CD4-positive, alpha-beta T cell treated with Interleukin-15 for 4 hours (primary cell): Measurements from ENCODE around the gene NDUFA8.

ENCODE experiments used
- DNase-seq: peaks from one replicate; pipeline ENCODE4 v3.0.0-alpha.2; 2020; ENCODE audit warnings: low spot score

NDUFA8 gene

DNA sequence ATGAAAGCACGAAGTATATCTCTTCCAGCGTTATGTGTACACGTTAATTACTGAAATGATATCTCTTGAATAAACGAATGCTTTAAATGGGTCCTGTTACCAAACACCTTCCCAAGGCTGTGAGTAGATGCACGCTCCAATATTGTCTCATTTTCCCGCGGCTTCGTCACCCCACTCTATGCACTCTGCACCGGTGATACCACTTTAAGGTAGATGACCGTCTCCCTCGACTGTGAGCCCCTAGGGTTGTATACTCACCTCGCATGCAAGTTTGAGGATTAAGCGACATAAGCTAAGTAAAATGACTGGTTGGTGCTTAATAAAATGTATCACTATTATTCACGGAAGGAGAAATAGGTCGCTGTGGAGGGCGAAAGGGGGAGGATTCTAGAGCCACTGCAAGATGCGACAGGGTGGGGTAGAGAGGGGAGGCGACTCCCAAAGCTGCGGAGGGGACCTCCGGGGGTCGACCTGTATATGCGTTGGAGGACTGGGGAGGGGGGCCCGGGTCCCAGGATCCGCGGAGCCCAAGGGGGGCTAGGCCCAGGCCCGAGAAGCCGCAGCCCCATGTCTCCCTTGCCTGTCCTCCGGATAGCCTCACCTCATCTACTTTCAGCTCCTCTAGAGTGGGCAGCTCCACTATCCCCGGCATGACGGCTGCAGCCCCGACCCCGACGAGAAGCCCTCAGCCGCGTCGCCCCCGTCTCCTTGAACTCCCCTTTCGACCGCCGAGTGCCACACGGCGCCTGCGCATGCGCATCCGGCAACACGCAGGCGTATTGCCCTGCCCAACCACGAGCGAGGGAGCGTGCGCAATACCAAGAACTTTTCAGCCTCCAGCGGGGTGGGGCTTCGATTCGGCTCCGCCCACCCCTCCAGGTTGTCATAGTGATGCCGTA is at the start of gene NDUFA8, which contains the start of gene MORN5:
NDUFA8 (minus strand) TSS at position 754 of the 899 bp plus-strand sequence; CDS start at position 652, 102 bp downstream.
MORN5 (plus strand) TSS at position 883 of the 899 bp plus-strand sequence. CDS start 65 bp downstream, outside the sequence.
- DNase-seq, result peak; percentile 96

DNA sequence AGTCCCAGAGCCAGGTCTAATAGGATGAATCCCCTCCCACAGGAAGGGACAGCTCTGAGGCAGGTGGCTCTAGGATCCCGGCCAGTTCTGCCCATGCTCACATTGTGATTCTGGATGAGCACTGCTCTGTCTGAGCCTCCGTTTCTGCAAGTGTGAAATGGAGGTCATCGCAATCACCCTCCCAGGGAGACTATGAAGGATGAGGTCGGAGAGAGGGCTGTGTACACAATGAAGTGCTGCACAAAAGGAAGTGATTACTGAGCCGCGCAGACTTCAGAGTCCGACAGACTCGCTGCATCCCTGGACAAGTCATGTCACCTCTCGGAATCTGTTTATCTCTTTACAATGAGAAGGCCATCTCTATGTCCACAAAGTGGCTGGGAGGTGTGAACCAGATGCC is 47.5 kb upstream of the NDUFA8 start:
- DNase-seq, result no peak

- no peak for DNase-seq
Observed at GRCh38 chr9:122206118-122207046, 46.8 kb upstream of the NDUFA8 start.

- no peak for DNase-seq
Observed at GRCh38 chr9:122205176-122205575, 45.6 kb upstream of the NDUFA8 start.

DNA sequence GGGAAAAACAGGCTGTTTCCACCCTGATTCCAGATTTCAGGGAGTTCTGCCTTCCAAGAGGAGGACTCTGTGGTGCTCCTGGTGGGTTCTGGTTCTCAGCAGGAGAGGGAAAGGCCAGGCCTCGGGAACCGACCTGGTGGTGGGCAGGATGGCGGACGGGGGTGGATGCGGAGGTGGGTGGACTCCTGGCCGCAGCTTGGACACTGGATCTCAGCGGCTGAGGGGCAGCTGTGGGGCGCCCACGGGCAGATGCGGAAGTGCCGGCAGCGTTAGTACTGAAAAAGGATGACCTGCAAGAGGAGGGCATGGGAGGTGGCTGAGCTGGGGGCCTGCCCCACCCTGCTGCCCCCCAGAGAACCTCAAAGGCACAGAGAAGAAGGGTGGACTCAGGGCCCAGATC is 44.9 kb upstream of the NDUFA8 start:
- DNase-seq, result no peak

DNA sequence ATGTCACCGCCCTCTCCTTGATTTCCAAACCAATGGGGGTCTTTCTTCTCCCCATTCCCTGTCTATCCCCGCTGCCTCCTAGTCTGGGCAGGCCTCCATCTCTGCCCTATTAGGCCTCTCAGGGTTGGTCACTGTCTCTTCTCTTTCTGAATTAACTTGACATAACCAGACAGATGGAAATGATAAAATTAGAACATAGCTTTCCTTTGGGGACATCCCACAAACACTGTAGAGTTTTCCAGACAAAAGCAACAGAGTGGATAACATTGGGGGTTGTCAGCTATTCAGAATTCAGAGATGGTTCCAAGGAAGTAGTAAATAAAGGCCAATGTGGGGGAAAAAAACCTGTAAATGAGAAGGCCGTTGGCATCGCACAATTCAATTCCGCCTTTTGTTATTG is 44.5 kb upstream of the NDUFA8 start:
- DNase-seq, result no peak

DNA sequence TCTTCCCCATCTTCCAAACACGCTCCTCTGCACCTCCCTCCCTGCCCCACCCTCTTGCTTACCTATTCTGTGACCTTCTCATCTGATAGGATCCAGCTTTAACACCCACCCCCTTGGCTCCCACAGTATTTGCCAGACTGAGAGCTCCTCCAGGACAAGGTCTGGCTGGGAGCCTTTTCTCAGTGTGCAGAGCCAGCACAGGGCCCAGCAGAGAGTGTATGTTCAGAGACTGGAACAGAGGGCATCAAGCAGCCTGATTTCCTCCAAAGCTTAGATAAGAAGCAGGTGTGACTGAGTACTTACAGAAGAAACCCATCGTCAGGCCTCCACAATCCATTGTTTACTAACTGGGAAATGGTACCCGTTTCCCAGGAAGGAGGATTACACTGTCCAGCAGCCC is 42.5 kb upstream of the NDUFA8 start:
- DNase-seq, result no peak

DNA sequence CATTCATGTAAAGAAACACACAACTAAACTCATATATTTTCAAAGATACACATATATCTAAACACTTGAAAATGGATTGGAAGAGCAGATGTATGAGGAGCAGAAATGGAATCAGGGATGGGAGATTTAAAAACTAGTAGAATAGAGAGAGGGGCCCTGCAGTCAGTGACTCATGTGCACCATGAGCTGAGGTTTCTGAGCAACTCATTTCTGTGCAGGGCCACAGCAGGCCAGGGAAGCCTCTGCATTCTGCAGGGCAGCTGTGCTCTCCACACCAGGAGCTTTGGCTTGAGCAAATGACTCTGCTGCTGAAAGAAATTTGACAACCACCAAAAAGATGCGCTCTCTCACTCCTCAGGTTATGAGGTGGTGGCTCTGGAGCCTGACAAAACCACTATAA is 42.1 kb upstream of the NDUFA8 start:
- DNase-seq, result no peak

DNA sequence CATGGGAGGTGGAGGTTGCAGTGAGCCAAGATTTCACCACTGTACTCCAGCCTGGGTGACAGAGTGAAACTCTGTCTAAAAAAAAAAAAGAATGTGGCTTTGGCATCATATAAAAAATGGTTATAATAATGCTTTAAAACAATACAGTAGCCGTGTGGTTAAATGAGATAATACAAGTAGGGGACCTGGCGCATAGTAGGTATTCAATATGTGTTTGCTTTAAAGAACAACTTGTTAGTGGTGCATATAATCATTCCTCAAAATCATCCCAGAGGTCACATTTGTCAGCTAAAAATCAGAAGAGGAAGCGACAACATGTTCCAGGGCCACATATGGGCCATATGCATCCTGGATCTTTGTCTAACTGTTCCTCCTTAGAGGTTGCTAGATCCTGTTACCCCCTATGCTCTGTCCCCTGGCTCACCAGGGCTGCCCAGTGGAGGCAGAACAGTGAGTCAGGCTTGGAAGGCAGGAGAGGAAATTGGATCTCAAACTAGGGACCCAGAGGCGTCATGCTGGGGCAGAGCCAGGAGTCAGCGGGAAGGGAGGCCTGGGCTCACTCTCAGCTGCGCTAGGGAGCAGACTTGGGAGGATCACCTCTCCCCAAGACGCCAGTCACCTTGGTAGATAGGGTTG is 41.5 kb upstream of the NDUFA8 start:
- no peak for DNase-seq

GRCh38 chr9:122197882-122198281 is 38.3 kb upstream of the NDUFA8 start:
- DNase-seq, result no peak

GRCh38 chr9:122197426-122197825 is 37.8 kb upstream of the NDUFA8 start:
- no peak for DNase-seq

DNA sequence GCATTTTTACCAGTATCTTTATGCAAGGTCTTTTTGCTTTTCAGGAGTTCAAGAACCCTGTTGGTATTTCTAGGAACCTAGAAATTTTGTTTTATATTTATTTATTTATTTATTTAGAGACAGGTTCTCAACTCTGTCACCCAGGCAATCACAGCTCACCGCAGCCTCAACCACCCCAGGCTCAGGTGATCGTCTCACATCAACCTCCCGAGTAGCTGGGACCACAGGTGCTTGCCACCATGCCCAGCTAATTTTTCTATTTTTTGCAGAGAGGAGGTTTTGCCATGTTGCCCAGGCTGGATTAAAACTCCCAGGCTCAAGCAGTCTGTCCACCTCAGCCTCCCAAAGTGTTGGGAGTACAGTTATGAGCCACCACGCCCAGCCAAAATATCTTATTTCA is 36.3 kb upstream of the NDUFA8 start:
- DNase-seq, result no peak

DNA sequence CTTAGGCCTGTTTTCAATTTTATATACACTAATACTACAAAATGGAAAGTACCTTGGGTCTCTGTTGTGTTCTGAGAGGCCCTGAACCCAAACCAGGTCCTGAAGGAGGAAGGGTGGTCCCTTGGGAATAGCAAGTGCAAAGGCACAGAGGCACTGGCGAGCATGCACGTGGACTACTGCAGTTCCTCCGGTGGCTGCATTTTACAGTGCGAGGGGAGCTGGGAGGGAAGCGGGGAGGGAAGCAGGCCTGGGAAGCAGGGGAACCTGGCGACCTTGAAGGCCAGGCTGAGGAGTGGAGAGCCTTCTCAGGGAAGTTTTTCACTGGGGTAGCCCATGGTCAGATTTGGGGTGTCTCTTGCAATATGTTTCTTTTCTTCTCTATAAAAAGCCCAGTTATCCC is 34.1 kb upstream of the NDUFA8 start:
- no peak for DNase-seq

DNA sequence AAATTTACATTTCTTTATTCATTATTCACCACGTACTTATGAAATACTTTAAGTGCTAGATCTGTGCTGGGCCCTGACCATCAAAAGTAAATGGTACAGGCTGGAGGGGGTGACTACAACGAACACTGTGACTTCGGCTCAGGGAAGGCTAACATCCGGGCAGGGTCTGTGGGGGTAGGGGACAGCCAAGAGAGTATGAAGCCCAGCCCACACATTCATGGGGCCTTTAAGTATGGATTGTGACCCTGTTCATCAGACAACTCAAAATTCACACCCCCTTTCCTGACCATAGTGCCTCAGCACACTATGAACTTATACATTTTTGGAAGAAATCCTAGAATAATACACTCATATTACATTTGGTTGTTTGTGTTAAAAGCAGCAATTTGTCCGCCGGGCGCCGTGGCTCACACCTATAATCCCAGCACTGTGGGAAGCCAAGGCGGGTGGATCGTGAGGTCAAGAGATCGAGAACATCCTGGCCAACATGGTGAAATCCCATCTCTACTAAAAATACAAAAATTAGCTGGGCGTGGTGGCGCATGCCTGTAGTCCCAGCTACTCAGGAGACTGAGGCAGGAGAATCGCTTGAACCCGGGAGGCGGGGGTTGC is 33.4 kb upstream of the NDUFA8 start:
- no peak for DNase-seq

DNA sequence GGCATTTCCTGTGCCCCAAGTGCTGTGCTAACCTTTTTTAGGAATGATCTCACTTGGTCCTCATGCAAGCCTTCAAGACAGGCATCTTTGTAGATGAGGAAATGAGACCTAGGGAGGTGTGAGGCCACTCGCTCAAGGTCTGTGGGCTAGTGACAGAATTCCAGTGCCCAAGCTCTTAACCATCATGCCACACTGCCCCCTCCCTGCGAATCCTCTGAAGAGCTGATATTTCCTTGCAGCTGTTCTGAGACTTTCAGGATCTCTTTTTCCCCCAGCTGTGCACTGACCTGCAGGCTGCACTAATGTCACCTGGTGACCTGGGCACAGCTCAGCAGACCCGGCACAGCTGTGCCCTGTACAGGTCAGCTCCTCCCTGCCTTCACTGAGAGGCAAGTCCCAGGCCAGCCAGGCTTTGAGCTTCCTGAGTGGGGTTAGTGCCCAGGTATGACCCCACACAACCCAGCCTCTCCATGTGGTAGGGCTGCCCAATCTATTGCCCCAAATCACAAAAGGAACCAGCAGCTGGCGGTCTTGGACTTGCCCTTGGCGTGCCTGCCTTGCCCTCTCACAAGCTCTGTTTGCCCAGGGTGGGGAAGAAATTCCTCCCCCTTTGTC is 32.8 kb upstream of the NDUFA8 start:
- no peak for DNase-seq

DNA sequence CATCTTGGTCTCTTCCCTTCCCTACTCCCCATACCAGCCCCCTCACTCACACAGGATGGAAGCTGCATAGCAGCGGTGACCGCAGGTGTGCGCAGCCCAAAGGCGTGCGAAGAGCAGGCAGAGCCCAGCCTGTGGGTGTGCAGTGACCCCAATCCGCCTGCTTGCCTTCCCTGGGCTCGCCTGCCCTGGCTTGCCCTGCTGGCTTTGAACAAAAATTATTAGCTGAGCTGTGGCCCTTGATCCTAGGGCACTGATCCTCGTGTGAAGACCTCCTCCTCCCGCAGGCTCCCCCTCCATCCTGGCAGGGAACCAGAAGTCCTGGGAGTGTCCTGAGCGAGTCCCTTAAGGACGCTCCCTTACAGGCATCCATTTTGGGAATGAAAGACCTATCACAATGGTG is 32.0 kb upstream of the NDUFA8 start:
- DNase-seq, result no peak

DNA sequence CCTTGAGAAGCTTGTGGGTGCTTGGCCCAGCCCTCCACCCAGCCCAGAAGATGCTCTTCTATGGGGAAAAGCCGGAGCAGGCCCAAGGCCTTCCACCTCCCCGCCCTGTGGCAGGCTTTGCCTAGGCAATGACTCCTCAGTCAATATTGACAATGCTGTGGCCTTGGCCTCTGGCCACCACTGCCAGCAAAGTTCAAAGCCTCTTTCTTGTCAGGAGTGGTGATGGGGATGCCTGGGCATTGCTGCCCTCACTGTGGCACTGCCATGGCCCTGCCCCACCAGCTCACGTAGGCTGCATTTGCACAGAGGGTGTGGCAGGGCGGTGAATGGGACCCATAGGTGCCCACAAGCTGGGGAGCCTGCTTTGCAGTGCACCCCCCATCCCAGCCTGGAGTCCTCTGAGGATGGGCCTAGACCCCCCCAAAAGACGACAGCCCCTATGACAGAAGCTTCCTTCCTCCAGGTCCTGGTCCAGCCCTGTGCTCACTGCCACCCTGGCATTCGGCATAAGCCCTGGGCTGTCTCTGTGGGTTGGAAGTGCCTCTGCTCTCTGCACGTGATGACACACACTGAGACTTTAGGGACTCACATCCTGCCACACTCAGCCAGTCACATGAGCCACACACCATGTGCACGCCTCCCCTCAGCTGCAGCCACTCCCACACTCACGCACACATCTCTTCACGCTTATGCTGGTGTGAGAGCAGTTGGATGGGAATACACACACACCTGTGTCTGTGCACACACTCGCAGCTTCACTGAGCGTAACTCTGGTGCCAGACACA is 31.2 kb upstream of the NDUFA8 start:
- no peak for DNase-seq

DNA sequence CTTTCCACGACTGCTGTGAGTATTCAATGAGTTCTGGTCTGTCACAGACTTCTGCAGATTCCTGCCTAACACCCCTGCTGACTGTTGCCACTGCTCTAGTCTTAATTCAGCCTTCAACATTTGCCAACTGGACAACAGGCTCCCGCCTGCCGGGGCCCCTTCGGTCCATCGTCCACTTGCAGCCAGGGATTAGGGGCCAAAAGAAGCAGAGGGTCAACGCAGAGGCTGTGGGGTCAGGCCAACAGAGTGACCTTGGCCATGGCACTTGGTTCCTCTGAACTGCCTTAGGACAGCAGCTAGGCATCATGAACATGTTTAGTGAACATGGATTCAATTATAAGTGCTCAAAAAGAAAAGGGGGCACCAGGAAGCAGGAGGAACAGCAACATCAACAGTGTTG is 28.8 kb upstream of the NDUFA8 start:
- no peak for DNase-seq

- DNase-seq, result no peak
Observed at GRCh38 chr9:122186777-122187470, 27.3 kb upstream of the NDUFA8 start.

GRCh38 chr9:122186301-122186700 is 26.7 kb upstream of the NDUFA8 start:
- DNase-seq, result no peak
